NCI-H524 (cell line): ENCODE results near the gene CMIP.
A peak's percentile ranks its signal among the peaks of the same experiment; 100 is the strongest.
"Not testable (repeated sequence)": the region's sequence is repeated elsewhere in the genome, so short reads cannot be mapped to it uniquely, and the experiment has no call there.

Experiments
- DNase-seq, 2 experiments: peaks; one replicate each; lab custom pipeline; 2025; lab: John Stamatoyannopoulos, UW

The CMIP gene

GRCh38 chr16:81421536-81421935 is 23.1 kb upstream of the CMIP start:
- no peak for DNase-seq

DNA sequence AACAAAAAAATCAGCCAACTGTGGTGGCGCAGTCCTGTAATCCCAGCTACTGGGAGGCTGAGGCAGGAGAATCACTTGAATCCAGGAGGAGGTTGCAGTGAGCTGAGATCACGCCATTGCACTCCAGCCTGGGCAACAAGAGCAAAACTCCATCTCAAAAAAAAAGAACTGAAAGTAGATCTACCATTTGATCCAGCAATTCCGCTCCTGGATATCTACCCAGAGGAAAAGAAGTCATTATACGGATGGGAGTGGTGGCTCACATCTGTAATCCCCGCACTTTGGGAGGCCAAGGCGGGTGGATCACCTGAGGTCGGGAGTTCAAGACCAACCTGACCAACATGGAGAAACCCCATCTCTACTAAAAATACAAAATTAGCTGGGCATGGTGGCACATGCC is 22.5 kb upstream of the CMIP start:
- not testable (repeated sequence) for DNase-seq

GRCh38 chr16:81424771-81425170 is 19.8 kb upstream of the CMIP start:
- no peak for DNase-seq

- peak; percentile 28 to 61 for DNase-seq
Measured at GRCh38 chr16:81427219-81427618, 17.4 kb upstream of the CMIP start.

GRCh38 chr16:81429045-81429521 is 15.5 kb upstream of the CMIP start:
- DNase-seq: peak; percentile 99

- peak in 1 of 2 experiments; percentile 34 for DNase-seq
Measured at GRCh38 chr16:81431554-81432353, 12.9 kb upstream of the CMIP start.

- peak; percentile 96 to 98 for DNase-seq
Measured at GRCh38 chr16:81432937-81433557, 11.6 kb upstream of the CMIP start.

GRCh38 chr16:81435103-81435502 is 9.5 kb upstream of the CMIP start:
- DNase-seq: peak in 1 of 2 experiments; percentile 23

- DNase-seq: no peak
Measured at GRCh38 chr16:81435567-81435966, 9.0 kb upstream of the CMIP start.

- no peak for DNase-seq
Measured at GRCh38 chr16:81436386-81436785, 8.2 kb upstream of the CMIP start.

DNA sequence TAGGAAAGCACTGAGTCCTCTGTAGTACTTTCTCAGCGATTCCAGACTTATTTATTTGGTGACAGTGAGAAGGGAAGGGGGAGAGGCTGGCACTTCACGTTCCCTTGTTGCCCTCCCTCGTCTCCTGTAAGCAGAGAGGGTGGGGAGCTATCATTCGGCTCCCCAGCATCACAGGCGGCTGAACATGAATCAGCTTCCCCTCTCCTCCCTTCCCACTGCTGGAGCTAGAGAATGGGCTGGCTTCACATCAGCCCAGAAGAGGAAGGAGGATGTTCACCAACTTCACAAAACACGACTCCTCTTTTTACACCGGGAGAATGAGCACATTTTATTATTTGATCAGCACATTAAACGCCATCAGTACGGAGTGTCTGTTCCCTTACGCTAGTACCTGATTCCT is 6.7 kb upstream of the CMIP start:
- no peak for DNase-seq

DNA sequence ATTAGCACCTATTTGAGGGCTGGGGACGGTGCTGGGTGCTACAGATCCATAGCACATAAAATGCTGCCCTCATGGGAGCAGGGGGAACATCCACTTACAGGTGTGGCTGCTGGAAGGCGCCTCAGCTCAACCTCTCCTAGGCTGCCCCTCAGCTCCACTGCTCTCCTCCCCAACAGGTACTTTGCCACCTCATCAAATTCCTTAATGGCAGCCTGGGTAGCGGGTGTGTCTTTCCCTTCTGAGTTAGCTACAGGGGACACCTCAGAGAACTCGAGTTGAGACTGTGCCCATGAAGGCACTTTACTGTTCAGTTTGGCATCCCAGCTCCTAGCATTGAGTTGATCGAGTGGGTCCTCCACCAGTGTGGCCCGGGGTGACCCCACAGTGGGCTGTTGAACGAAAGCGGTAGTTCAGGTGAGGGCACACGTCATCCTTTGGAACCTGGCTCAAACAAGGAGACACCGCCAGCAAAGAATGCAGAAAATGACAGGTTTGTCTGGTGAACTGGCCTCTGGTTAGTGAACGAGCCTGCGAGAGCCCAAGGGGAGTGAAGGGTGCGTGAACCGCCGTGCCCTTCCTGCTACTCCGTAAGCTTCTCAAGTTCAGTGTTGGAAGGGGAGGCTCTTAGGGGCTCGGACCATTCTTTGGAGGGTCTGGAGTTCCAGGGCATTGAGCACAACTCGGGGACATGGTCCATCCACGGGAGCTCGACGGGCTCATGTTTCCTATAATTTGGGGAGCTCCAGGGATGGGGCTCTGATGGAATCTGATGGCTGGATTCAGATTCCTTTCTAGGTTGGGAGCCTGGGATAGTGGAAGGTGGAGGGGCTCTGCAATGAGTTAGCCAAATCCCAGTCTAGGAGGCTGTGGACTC is 3.5 kb upstream of the CMIP start:
- no peak for DNase-seq

- DNase-seq: no peak
Measured at GRCh38 chr16:81442220-81442915, 2.2 kb upstream of the CMIP start.

GRCh38 chr16:81442916-81443687 is 1.5 kb upstream of the CMIP start:
- DNase-seq: no peak

DNA sequence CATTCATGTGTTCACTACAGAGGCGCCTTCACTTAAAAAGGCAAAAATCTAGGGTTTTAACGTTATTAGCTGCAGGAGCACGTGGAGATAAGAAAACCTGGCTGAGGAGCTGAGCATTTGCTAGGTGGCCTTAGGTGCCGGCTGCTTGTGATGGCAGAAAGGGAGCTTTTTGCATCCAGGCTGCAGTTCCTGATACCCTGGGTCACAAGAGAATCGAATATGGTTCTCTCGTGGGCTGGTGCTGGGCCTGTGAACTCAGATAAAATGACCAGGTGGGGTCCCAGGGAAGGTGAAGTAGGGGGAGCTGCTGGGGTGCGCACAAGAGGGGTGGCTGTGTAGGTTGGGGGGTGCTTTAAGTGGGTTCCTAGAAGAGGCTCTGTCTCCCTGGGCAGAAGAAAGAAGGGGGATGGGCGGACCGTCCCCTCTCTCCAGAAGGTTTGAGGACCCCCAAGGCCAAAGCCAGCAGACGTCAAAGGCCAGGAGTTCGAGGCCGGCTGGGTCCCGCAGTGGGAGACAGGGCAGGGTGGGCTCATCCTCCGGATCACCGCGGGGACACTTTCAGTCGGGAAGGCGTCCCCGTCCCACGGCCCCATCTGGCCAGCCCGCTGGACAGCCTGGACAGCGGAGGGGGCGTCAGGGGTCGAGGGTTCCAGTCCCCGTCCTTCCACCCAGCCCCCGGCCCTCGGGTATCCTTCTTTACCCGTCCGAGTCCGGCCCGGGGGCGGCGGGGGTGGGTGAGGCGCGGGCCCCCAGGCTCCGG is 740 bp upstream of the CMIP start:
- no peak for DNase-seq

DNA sequence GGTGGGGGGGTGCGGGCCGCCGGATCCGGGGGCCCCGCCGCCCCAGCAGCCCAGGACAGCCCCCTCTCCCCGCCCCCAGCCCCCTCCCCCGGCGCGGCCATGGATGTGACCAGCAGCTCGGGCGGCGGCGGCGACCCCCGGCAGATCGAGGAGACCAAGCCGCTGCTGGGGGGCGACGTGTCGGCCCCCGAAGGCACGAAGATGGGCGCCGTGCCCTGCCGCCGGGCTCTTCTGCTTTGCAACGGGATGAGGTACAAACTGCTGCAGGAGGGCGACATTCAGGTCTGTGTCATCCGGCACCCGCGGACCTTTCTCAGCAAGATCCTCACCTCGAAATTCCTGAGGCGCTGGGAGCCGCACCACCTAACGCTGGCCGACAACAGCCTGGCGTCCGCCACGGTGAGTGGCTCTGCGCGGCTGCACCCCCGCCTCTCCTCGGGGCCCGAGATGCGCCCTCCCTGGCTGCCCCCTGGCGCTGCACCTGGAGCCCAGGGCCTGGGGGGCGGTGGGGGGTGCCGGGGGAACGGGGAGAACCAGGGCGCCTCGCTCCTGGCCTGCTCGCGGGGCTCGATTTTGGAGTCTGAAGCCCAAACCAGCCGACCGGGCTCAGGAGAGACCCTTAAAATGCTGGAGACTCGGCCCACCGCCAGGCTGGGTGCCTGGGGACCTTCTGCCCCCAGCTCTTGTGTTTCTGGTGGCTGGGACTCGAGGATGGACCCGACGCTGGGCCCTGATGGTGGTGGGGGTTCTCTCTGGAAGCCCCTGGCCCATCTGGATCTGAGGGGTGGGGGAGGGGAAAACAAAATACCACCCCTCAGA is 744 bp downstream of the CMIP start:
- peak in 1 of 2 experiments; percentile 37 for DNase-seq

- DNase-seq: peak in 1 of 2 experiments; percentile 30
Measured at GRCh38 chr16:81445966-81446906, 1.6 kb downstream of the CMIP start.

DNA sequence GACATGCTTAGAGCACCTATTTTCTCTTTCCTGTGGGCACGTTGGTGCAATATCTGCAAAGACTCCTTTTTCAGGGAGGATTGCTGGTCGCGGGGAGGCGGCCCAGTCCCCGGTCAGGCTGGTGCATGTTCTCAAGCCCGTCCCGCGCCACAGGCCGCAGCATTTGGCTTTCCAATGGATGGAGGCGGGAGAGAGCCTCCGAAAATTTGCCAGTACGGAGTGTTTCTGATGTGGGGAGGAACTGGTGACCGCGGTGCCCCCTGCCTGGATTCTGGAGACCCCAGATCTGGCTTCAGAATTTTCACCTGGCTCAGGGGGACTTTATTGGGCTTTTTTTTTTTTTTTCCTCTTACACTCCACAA is 2.3 kb downstream of the CMIP start:
- DNase-seq: peak in 1 of 2 experiments; percentile 18
